ENCODE measurements around the gene EPB41L4A.

Gene EPB41L4A

GRCh38 chr5:112270299-112271293, 148.5 kb downstream of the EPB41L4A start:
- TF ChIP-seq CTCF (IDR thresholded peaks at IDR 0.05; ENCODE audit: low read depth, low read length), result no peak
- Histone ChIP-seq H3K36me3 (no peaks in the 10 kb centered on the region), H3K4me3 (ENCODE audit: low read depth, low read length) (no peak overlapping the region), H3K9me3 (ENCODE audit: severe bottlenecking) (no peaks in the 10 kb centered on the region), H3K27ac (no peak overlapping the region), H3K27me3 (ENCODE audit: insufficient read depth, low read depth, severe bottlenecking) (no peaks in the 10 kb centered on the region)
- DNase-seq, result no peak

- TF ChIP-seq CTCF (IDR thresholded peaks at IDR 0.05; ENCODE audit: low read depth, low read length), result no peak
Measured at GRCh38 chr5:112267231-112267630, 151.8 kb downstream of the EPB41L4A start.

GRCh38 chr5:112264666-112265065, 154.4 kb downstream of the EPB41L4A start:
- no peak overlapping the region for H3K27ac ChIP-seq
- H3K36me3 ChIP-seq, result no peaks in the 10 kb centered on the region
- no peaks in the 10 kb centered on the region for H3K9me3 ChIP-seq (ENCODE audit: severe bottlenecking)
- H3K4me3 ChIP-seq (ENCODE audit: low read depth, low read length), result no peak overlapping the region
- no peaks in the 10 kb centered on the region for H3K27me3 ChIP-seq (ENCODE audit: insufficient read depth, low read depth, severe bottlenecking)
- no peak for TF ChIP-seq CTCF (IDR thresholded peaks at IDR 0.05; ENCODE audit: low read depth, low read length)
- no peak for DNase-seq

More at GRCh38 chr5:112267231-112267630, 151.8 kb downstream of the EPB41L4A start:
- H3K27ac ChIP-seq, result no peak overlapping the region
- no peak for DNase-seq
- H3K27me3 ChIP-seq (ENCODE audit: insufficient read depth, low read depth, severe bottlenecking), result no peaks in the 10 kb centered on the region
- H3K36me3 ChIP-seq, result no peaks in the 10 kb centered on the region
- no peaks in the 10 kb centered on the region for H3K9me3 ChIP-seq (ENCODE audit: severe bottlenecking)
- no peak overlapping the region for H3K4me3 ChIP-seq (ENCODE audit: low read depth, low read length)

- no peak overlapping the region for H3K27ac ChIP-seq
- no peak for DNase-seq
- H3K4me3 ChIP-seq (ENCODE audit: low read depth, low read length), result no peak overlapping the region
- H3K9me3 ChIP-seq (ENCODE audit: severe bottlenecking), result no peaks in the 10 kb centered on the region
- H3K36me3 ChIP-seq, result no peaks in the 10 kb centered on the region
- TF ChIP-seq CTCF (IDR thresholded peaks at IDR 0.05; ENCODE audit: low read depth, low read length), result no peak
- no peaks in the 10 kb centered on the region for H3K27me3 ChIP-seq (ENCODE audit: insufficient read depth, low read depth, severe bottlenecking)
Measured at GRCh38 chr5:112264151-112264550, 154.9 kb downstream of the EPB41L4A start.

GRCh38 chr5:112263469-112263868, 155.6 kb downstream of the EPB41L4A start:
- H3K4me3 ChIP-seq (ENCODE audit: low read depth, low read length), result no peak overlapping the region
- no peak overlapping the region for H3K27ac ChIP-seq
- TF ChIP-seq CTCF (IDR thresholded peaks at IDR 0.05; ENCODE audit: low read depth, low read length), result no peak
- DNase-seq, result no peak
- H3K27me3 ChIP-seq (ENCODE audit: insufficient read depth, low read depth, severe bottlenecking), result no peaks in the 10 kb centered on the region
- no peaks in the 10 kb centered on the region for H3K36me3 ChIP-seq
- H3K9me3 ChIP-seq (ENCODE audit: severe bottlenecking), result no peaks in the 10 kb centered on the region

All from WERI-Rb-1 (cell line).